Endothelial cell of umbilical vein (primary cell): Measurements from ENCODE around the gene SRRM3. TPM values are rescaled to one million over a fixed set of nuclear protein-coding genes. Genes with fewer than 3 reads are reported as not detected.

Experiments used
- BruUV-seq: library from RNA; stranded (reverse); fragments of 400-500 nt; replicated peaks from 2 replicates; lab custom pipeline; 2021; lab: Mats Ljungman, UMichigan
- CTCF ChIA-PET: fragments of 300-600, 350-600 bp; sonication (Branson Sonifier 250); formaldehyde crosslinking; loops from one replicate; lab custom pipeline; 2021; ENCODE audit warnings: antibody characterized with exemption, inconsistent platforms; lab: Charles Lee
- POLR2A ChIA-PET: fragments of 300-600, 350-600 bp; sonication (Branson Sonifier 250); formaldehyde crosslinking; loops from one replicate; lab custom pipeline; 2021; ENCODE audit warnings: antibody characterized with exemption, inconsistent platforms; lab: Charles Lee
- DNase-seq: peaks from one replicate; pipeline ENCODE4 v3.0.0-alpha.2; 2011; ENCODE audit warnings: low read depth, low spot score
- FAIRE-seq: peaks from 2 replicates; lab custom pipeline; 2011; peaks lifted over from hg19 to GRCh38; lab: Jason Lieb, UNC
- H2AFZ ChIP-seq: 2 replicates; pipeline ENCODE4 v1.6.0; 2012; ENCODE audit warnings: low read depth, low read length, control low read depth, inconsistent platforms
- H3K27ac ChIP-seq: 2 replicates; pipeline ENCODE4 v1.5.1; 2011; ENCODE audit warnings: low read depth, mild to moderate bottlenecking, control low read depth, low read length, moderate library complexity; ENCODE audit not compliant: insufficient read depth
- H3K27me3 ChIP-seq, 2 experiments: 2 replicates each; pipeline versions ENCODE4 v1.6.0 to v1.6.1; 2011; ENCODE audit warnings: low read length in 2 of 2, mixed read lengths in 1 of 2; ENCODE audit not compliant: control insufficient read depth in 2 of 2, insufficient read depth in 2 of 2
- H3K36me3 ChIP-seq, 2 experiments: 2 replicates in 1 of 2; 3 replicates in 1 of 2; pipeline ENCODE4 v1.5.1; 2011; ENCODE audit warnings: low read length in 2 of 2, mild to moderate bottlenecking in 1 of 2, moderate library complexity in 1 of 2; ENCODE audit not compliant: control insufficient read depth in 2 of 2, insufficient read depth in 2 of 2; ENCODE audit errors: extremely low read depth in 1 of 2
- H3K4me1 ChIP-seq: 3 replicates; pipeline ENCODE4 v1.5.1; 2011; ENCODE audit warnings: mild to moderate bottlenecking, low read length; ENCODE audit not compliant: control insufficient read depth, insufficient read depth; ENCODE audit errors: extremely low read depth
- H3K4me2 ChIP-seq: 2 replicates; pipeline ENCODE4 v1.6.1; 2011; ENCODE audit warnings: low read length, control low read depth, mixed read lengths; ENCODE audit not compliant: insufficient read depth
- H3K4me3 ChIP-seq, 3 experiments: fragments of 200-600 bp in 1 of 3; sonication (generic), shearing (Covaris generic) in 1 of 3; replicated peaks in 1 of 3; 2 replicates each; pipeline ENCODE4 v1.5.1; 2011 to 2016; ENCODE audit warnings: control low read depth in 3 of 3, low read length in 3 of 3, mild to moderate bottlenecking in 2 of 3, inconsistent platforms in 1 of 3, low read depth in 1 of 3, moderate library complexity in 1 of 3; ENCODE audit not compliant: insufficient read depth in 1 of 3
- H3K79me2 ChIP-seq: 2 replicates; pipeline ENCODE4 v1.6.0; 2012; ENCODE audit warnings: low read length, inconsistent platforms; ENCODE audit not compliant: control insufficient read depth, insufficient read depth
- H3K9ac ChIP-seq: replicated peaks from 2 replicates; pipeline ENCODE3; 2011; ENCODE audit warnings: low read length, control low read depth; ENCODE audit not compliant: insufficient read depth; ENCODE audit errors: extremely low read depth
- H3K9me1 ChIP-seq: replicated peaks from 3 replicates; pipeline ENCODE4 v1.6.0; 2011; ENCODE audit warnings: mild to moderate bottlenecking, low read length; ENCODE audit not compliant: control insufficient read depth, insufficient read depth; ENCODE audit errors: extremely low read depth
- H3K9me3 ChIP-seq: replicated peaks from 2 replicates; pipeline ENCODE4 v1.5.1; 2012; ENCODE audit warnings: low read length, inconsistent platforms; ENCODE audit not compliant: control insufficient read depth, insufficient read depth
- H4K20me1 ChIP-seq: replicated peaks from 2 replicates; pipeline ENCODE3; 2011; ENCODE audit warnings: mild to moderate bottlenecking, low read length; ENCODE audit not compliant: control insufficient read depth, insufficient read depth; ENCODE audit errors: extremely low read depth
- EZH2 ChIP-seq: IDR thresholded peaks from 2 replicates; pipeline ENCODE4 v1.6.1; 2012; ENCODE audit warnings: borderline replicate concordance, low read depth, mild to moderate bottlenecking, moderate library complexity, low read length, inconsistent platforms; ENCODE audit not compliant: severe bottlenecking
- FOS ChIP-seq: IDR thresholded peaks from 2 replicates; pipeline ENCODE4 v1.6.1; 2011; ENCODE audit warnings: mild to moderate bottlenecking, low read length, moderate library complexity, borderline replicate concordance; ENCODE audit not compliant: insufficient read depth
- GATA2 ChIP-seq: IDR thresholded peaks from 2 replicates; pipeline ENCODE4 v1.7.0; 2011; ENCODE audit warnings: low read depth, mild to moderate bottlenecking, moderate library complexity, mixed read lengths, low read length; ENCODE audit not compliant: insufficient read length, insufficient read depth
- JUN ChIP-seq: IDR thresholded peaks from 2 replicates; pipeline ENCODE4 v1.6.1; 2011; ENCODE audit warnings: borderline replicate concordance, low read depth; ENCODE audit not compliant: insufficient read length, insufficient read depth
- MYC ChIP-seq: IDR thresholded peaks from one replicate; pipeline ENCODE4 v1.6.1; 2011; ENCODE audit warnings: mild to moderate bottlenecking, low read depth, low read length
- POLR2A ChIP-seq: IDR thresholded peaks from 2 replicates; pipeline ENCODE4 v1.6.1; 2012; ENCODE audit warnings: low read depth, mild to moderate bottlenecking, control low read depth, low read length
- POLR2AphosphoS5 ChIP-seq: IDR thresholded peaks from 2 replicates; pipeline ENCODE4 v1.6.1; 2012; ENCODE audit warnings: low read depth, mild to moderate bottlenecking, control low read depth, low read length, moderate library complexity; ENCODE audit not compliant: insufficient read depth
- dilution Hi-C: fragments of 300-500 bp; cut with MboI; formaldehyde crosslinking; loops from one replicate; pipeline ENCODE4 v1.15.0; 2019; ENCODE audit warnings: low sequenced_read_pairs; ENCODE audit not compliant: extremely low pct_ligation_motif_present
- intact Hi-C: fragments of 100-400 bp; cut with micrococcal nuclease; formaldehyde crosslinking; loops from one replicate; pipeline ENCODE4 v1.10.0; 2022
- polyA plus RNA-seq, 4 experiments: library from polyadenylated mRNA; depleted of rRNA in 3 of 4; stranded (reverse) in 3 of 4; unstranded in 1 of 4; fragments of >200 nt; gene quantifications; 2 replicates each; pipeline versions ENCODE4 v1.2.1 to v1.2.3, GENCODE V29; 2011 to 2012; ENCODE audit warnings: missing spikeins in 1 of 4
- total RNA-seq: library from RNA; stranded (reverse); gene quantifications from 2 replicates; pipeline ENCODE4 v1.2.3, GENCODE V29; 2021
- TF ChIP-seq, protein P1 (sequence below), 2 donors: IDR thresholded peaks; 1 replicate in 1 of 2; 2 replicates in 1 of 2; pipeline ENCODE4 v1.5.1; 2011; ENCODE audit warnings: low read length in 2 of 2, mild to moderate bottlenecking in 2 of 2, moderate library complexity in 2 of 2, control low read depth in 1 of 2, inconsistent platforms in 1 of 2, low read depth in 1 of 2; ENCODE audit not compliant: insufficient read depth in 1 of 2; ENCODE audit errors: extremely low read depth in 1 of 2
- TF ChIP-seq, protein P2 (sequence below): IDR thresholded peaks from 2 replicates; pipeline ENCODE4 v1.6.1; 2011; ENCODE audit not compliant: insufficient read depth, insufficient read length

SRRM3 gene
- total and polyA plus RNA-seq, 2 donors (not counting 3 experiments of a cell fraction or from before 2014, with no cell fraction given): 4.4 to 5.4 TPM

DNA sequence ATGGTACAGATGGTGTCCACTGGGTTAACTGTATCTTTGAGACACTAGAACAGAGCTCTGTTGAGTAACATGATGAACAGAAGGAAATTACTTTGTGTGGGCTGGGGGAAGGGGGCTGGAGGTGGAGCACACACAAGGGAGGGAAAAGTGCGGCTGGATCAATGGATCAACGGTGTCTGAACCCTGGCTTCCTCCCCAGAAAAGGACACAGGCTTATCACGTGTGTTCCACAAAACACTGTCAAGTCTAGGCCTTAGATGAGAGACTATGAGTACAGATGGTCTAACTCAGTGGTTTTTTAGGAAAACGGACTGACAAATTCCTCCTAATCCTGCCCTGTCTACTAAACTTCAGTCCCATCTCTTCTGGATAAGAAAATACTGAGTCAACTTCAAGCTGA is 128.6 kb downstream of the SRRM3 start:
- intact Hi-C loops (no loop called here), dilution Hi-C loops (no loop called here)
- no peak overlapping the region for H3K4me3 ChIP-seq
- peaks cover 9% of the 10 kb centered on the region for H3K4me1 ChIP-seq
- POLR2A ChIA-PET: no interaction called here
- H3K9me1 ChIP-seq: no peaks in the 10 kb centered on the region
- no peak for FAIRE-seq
- peaks cover 96% of the 10 kb centered on the region for H3K79me2 ChIP-seq
- no peaks in the 10 kb centered on the region for H3K27me3 ChIP-seq
- H3K9me3 ChIP-seq: no peaks in the 10 kb centered on the region
- no TSS peak for BruUV-seq
- no peak for TF ChIP-seq JUN
- TF ChIP-seq EZH2: no peak
- TF ChIP-seq POLR2A: no peak
- TF ChIP-seq, protein P1, sequence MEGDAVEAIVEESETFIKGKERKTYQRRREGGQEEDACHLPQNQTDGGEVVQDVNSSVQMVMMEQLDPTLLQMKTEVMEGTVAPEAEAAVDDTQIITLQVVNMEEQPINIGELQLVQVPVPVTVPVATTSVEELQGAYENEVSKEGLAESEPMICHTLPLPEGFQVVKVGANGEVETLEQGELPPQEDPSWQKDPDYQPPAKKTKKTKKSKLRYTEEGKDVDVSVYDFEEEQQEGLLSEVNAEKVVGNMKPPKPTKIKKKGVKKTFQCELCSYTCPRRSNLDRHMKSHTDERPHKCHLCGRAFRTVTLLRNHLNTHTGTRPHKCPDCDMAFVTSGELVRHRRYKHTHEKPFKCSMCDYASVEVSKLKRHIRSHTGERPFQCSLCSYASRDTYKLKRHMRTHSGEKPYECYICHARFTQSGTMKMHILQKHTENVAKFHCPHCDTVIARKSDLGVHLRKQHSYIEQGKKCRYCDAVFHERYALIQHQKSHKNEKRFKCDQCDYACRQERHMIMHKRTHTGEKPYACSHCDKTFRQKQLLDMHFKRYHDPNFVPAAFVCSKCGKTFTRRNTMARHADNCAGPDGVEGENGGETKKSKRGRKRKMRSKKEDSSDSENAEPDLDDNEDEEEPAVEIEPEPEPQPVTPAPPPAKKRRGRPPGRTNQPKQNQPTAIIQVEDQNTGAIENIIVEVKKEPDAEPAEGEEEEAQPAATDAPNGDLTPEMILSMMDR (IDR thresholded peaks at IDR 0.05; ENCODE audit: extremely low read depth in 1 of 2, insufficient read depth in 1 of 2, low read depth in 1 of 2, low read length in 2 of 2): no peak
- no peak for TF ChIP-seq POLR2AphosphoS5
- TF ChIP-seq, protein P2, sequence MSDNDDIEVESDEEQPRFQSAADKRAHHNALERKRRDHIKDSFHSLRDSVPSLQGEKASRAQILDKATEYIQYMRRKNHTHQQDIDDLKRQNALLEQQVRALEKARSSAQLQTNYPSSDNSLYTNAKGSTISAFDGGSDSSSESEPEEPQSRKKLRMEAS: no peak
- no peak for TF ChIP-seq FOS
- TF ChIP-seq MYC: no peak
- TF ChIP-seq GATA2: no peak
- CTCF ChIA-PET: no interaction called here
- H3K4me2 ChIP-seq: no peak overlapping the region
- no peak for DNase-seq
- H2AFZ ChIP-seq: no peak overlapping the region
- peaks cover 16% of the 10 kb centered on the region for H4K20me1 ChIP-seq
- H3K36me3 ChIP-seq: peaks cover 9 to 14% of the 10 kb centered on the region in 2 experiments
- H3K27ac ChIP-seq: no peak overlapping the region
- no peak overlapping the region for H3K9ac ChIP-seq
